Uterus (tissue), 2 donors: ENCODE data around the gene GJB4.

Source experiments
- CTCF ChIP-seq, 4 experiments: fragments of 200-600 bp in 2 of 4; fragments of 450-650 bp in 2 of 4; sonication (generic) in 2 of 4; IDR thresholded peaks; one replicate each; pipeline ENCODE4 v1.5.1; 2016 to 2019; ENCODE audit warnings: antibody characterized with exemption in 4 of 4, mild to moderate bottlenecking in 2 of 4, moderate library complexity in 1 of 4
- POLR2A ChIP-seq, 2 donors: fragments of 450-650 bp; IDR thresholded peaks; one replicate each; pipeline ENCODE4 v1.6.1; 2016; ENCODE audit warnings: antibody characterized with exemption in 2 of 2, mild to moderate bottlenecking in 1 of 2, moderate library complexity in 1 of 2

GRCh38 chr1:34753163-34753562 is 6.4 kb upstream of the GJB4 start:
- TF ChIP-seq CTCF (IDR thresholded peaks at IDR 0.05) (no peak), POLR2A (IDR thresholded peaks at IDR 0.05) (no peak)
